HepG2 (cell line): ENCODE results near the gene AJM1. TPM values are rescaled to one million over a fixed set of nuclear protein-coding genes. Genes with fewer than 3 reads are reported as not detected.

Source experiments
- ATAC-seq: fragments of 200-7000 bp; cut with Tn5 transposase; 3 replicates; pipeline ENCODE4 v1.9.1; 2020; ENCODE audit warnings: mild to moderate bottlenecking, moderate library complexity
- BruUV-seq: library from RNA; stranded (reverse); fragments of 400-500 nt; replicated peaks from 2 replicates; lab custom pipeline; 2021; lab: Mats Ljungman, UMichigan
- CTCF ChIA-PET: fragments of 300-600 bp; formaldehyde crosslinking; extraction: SDS; loops from one replicate; lab custom pipeline; 2021; ENCODE audit warnings: low total read pairs, inconsistent platforms, low intra/inter-chr PET ratio; lab: Yijun Ruan, JAX
- POLR2A ChIA-PET: fragments of 350-600 bp; sonication (Branson Sonifier 250); formaldehyde crosslinking; loops from one replicate; lab custom pipeline; 2020; ENCODE audit warnings: antibody characterized with exemption, inconsistent platforms; lab: Yijun Ruan, JAX
- DNase-seq: peaks from one replicate; pipeline ENCODE4 v3.0.0-alpha.2; 2015; ENCODE audit warnings: low spot score
- FAIRE-seq: peaks from 3 replicates; lab custom pipeline; 2011; peaks lifted over from hg19 to GRCh38; lab: Jason Lieb, UNC
- H2AFZ ChIP-seq: one replicate; pipeline ENCODE4 v1.6.1; 2011; ENCODE audit warnings: low read length, inconsistent platforms
- H3K27ac ChIP-seq: fragments of 300-600 bp; 3 replicates; pipeline ENCODE4 v1.8.0; 2011; ENCODE audit warnings: mixed run types, mild to moderate bottlenecking, mixed read lengths, low read length, inconsistent platforms; ENCODE audit not compliant: insufficient read depth; ENCODE audit errors: extremely low read length
- H3K27me3 ChIP-seq, 2 experiments: fragments of 200-600 bp in 1 of 2; 2 replicates in 1 of 2; 3 replicates in 1 of 2; pipeline versions ENCODE4 v1.6.0 to v1.8.0; 2011; ENCODE audit warnings: low read length in 2 of 2, mild to moderate bottlenecking in 2 of 2, moderate library complexity in 2 of 2, inconsistent platforms in 1 of 2; ENCODE audit not compliant: insufficient read depth in 2 of 2, control insufficient read depth in 1 of 2
- H3K36me3 ChIP-seq, 2 experiments: fragments of 200-600 bp in 1 of 2; replicated peaks in 1 of 2; 2 replicates in 1 of 2; 3 replicates in 1 of 2; pipeline versions ENCODE4 v1.5.1 to v1.8.0; 2011; ENCODE audit warnings: low read length in 2 of 2, inconsistent platforms in 1 of 2; ENCODE audit not compliant: insufficient read depth in 2 of 2, control insufficient read depth in 1 of 2
- H3K4me1 ChIP-seq: 2 replicates; pipeline ENCODE4 v1.5.1; 2012; ENCODE audit warnings: low read length, inconsistent platforms; ENCODE audit not compliant: insufficient read depth
- H3K4me2 ChIP-seq: 2 replicates; pipeline ENCODE4 v1.6.0; 2011; ENCODE audit warnings: low read depth, low read length, inconsistent platforms
- H3K4me3 ChIP-seq, 3 experiments: fragments of 200-600 bp in 1 of 3; sonication (generic), shearing (Covaris generic) in 1 of 3; replicated peaks in 1 of 3; 2 replicates each; pipeline ENCODE4 v1.5.1; 2011 to 2016; ENCODE audit warnings: low read length in 3 of 3, inconsistent platforms in 2 of 3, low read depth in 2 of 3, mild to moderate bottlenecking in 2 of 3, control low read depth in 1 of 3, mixed read lengths in 1 of 3; ENCODE audit not compliant: insufficient read depth in 1 of 3
- H3K79me2 ChIP-seq: one replicate; pipeline ENCODE4 v1.6.1; 2011; ENCODE audit warnings: low read length, inconsistent platforms; ENCODE audit not compliant: insufficient read depth
- H3K9ac ChIP-seq: 2 replicates; pipeline ENCODE4 v1.6.0; 2011; ENCODE audit warnings: mild to moderate bottlenecking, low read depth, low read length, inconsistent platforms; ENCODE audit not compliant: insufficient read depth
- H3K9me3 ChIP-seq: 2 replicates; pipeline ENCODE4 v1.5.1; 2012; ENCODE audit warnings: mild to moderate bottlenecking, low read length
- H4K20me1 ChIP-seq: 2 replicates; pipeline ENCODE4 v1.6.0; 2011; ENCODE audit warnings: inconsistent platforms, mild to moderate bottlenecking, low read length, moderate library complexity; ENCODE audit not compliant: insufficient read depth
- ADNP ChIP-seq: sonication (generic); formaldehyde crosslinking; IDR thresholded peaks from 2 replicates; pipeline ENCODE4 v1.4.0; 2020; ENCODE audit warnings: missing genetic modification reagents
- BRCA1 ChIP-seq: sonication (generic); formaldehyde crosslinking; IDR thresholded peaks from 2 replicates; pipeline ENCODE4 v1.4.0; 2020; ENCODE audit warnings: missing genetic modification reagents
- IRF2 ChIP-seq: IDR thresholded peaks from 2 replicates; pipeline ENCODE4 v1.6.1; 2018; ENCODE audit warnings: missing genetic modification reagents, missing compliant biosample characterization
- MEIS2 ChIP-seq: sonication (generic); formaldehyde crosslinking; IDR thresholded peaks from 2 replicates; pipeline ENCODE4 v1.9.0; 2021; ENCODE audit warnings: mild to moderate bottlenecking, missing genetic modification reagents
- NCOR1 ChIP-seq: fragments of 200-600 bp; sonication (generic); IDR thresholded peaks from 2 replicates; pipeline ENCODE4 v1.7.0; 2017; ENCODE audit warnings: antibody characterized with exemption, low read length, borderline replicate concordance
- NPAS2 ChIP-seq: sonication (generic); formaldehyde crosslinking; IDR thresholded peaks from 2 replicates; pipeline ENCODE4 v1.8.0; 2022; ENCODE audit warnings: mild to moderate bottlenecking, missing genetic modification reagents, borderline replicate concordance
- PCBP1 ChIP-seq: fragments of 200-400 bp; formaldehyde crosslinking; IDR thresholded peaks from 2 replicates; pipeline ENCODE4 v1.6.1; 2017; ENCODE audit warnings: mild to moderate bottlenecking, low read depth, low read length, borderline replicate concordance
- POLR2G ChIP-seq: fragments of 200-400 bp; formaldehyde crosslinking; IDR thresholded peaks from 2 replicates; pipeline ENCODE4 v1.6.1; 2018; ENCODE audit warnings: mild to moderate bottlenecking, low read depth, low read length, moderate library complexity
- SAFB2 ChIP-seq: sonication (generic); formaldehyde crosslinking; IDR thresholded peaks from 2 replicates; pipeline ENCODE4 v1.5.1; 2020; ENCODE audit warnings: missing genetic modification reagents, low read depth, mild to moderate bottlenecking, borderline replicate concordance
- TCF7 ChIP-seq: sonication (generic); IDR thresholded peaks from 2 replicates; pipeline ENCODE4 v1.6.1; 2016; ENCODE audit warnings: antibody characterized with exemption, low read depth
- TEAD3 ChIP-seq: optimal IDR thresholded peaks from 2 replicates; pipeline ENCODE3; 2016; ENCODE audit warnings: borderline replicate concordance
- ZNF460 ChIP-seq: sonication (generic); formaldehyde crosslinking; IDR thresholded peaks from 2 replicates; pipeline ENCODE4 v1.5.1; 2020; ENCODE audit warnings: missing genetic modification reagents, mild to moderate bottlenecking, borderline replicate concordance
- ZNF792 ChIP-seq: IDR thresholded peaks from 2 replicates; pipeline ENCODE4 v1.6.1; 2016
- ZSCAN20 ChIP-seq: sonication (generic); formaldehyde crosslinking; IDR thresholded peaks from 2 replicates; pipeline ENCODE4 v1.4.0; 2020; ENCODE audit warnings: missing genetic modification reagents, mild to moderate bottlenecking, borderline replicate concordance
- WGBS: methylation state at CpG from one replicate; pipeline ENCODE4 v1.1.6; 2017; ENCODE audit warnings: low lambda C conversion rate; 5-methylcytosine and 5-hydroxymethylcytosine counted together
- in situ Hi-C: cut with HindIII; loops from 2 replicates; pipeline ENCODE4 v1.10.0; 2017; ENCODE audit warnings: low pct_unique_long_range_greater_than_20kb; ENCODE audit not compliant: extremely low pct_ligation_motif_present
- intact Hi-C: fragments of 100-400 bp; cut with micrococcal nuclease; formaldehyde crosslinking; loops from one replicate; pipeline ENCODE4 v1.10.0; 2022; ENCODE audit not compliant: unreplicated experiment
- polyA plus RNA-seq, 8 experiments: library from polyadenylated mRNA; depleted of rRNA in 3 of 8; stranded (reverse) in 7 of 8; unstranded in 1 of 8; fragments of >200 nt; fragmentation: Illumina TruSeq in 4 of 8; extraction: Trizol in 4 of 8; gene quantifications; 2 replicates each; pipeline versions ENCODE4 v1.2.1 to v1.2.3, GENCODE V29; 2011 to 2016; ENCODE audit warnings: low read depth in 4 of 8, missing spikeins in 1 of 8, mixed read lengths in 1 of 8; ENCODE audit not compliant: insufficient read depth in 1 of 8
- total RNA-seq, 5 experiments: library from RNA; depleted of rRNA; stranded (reverse); fragments of >200 nt; fragmentation: Illumina TruSeq; extraction: Trizol; gene quantifications; 2 replicates each; pipeline ENCODE4 v1.2.3, GENCODE V29; 2016; ENCODE audit warnings: low read depth in 1 of 5
- TF ChIP-seq, protein P1 (sequence below): sonication (generic); formaldehyde crosslinking; IDR thresholded peaks from 2 replicates; pipeline ENCODE4 v1.5.1; 2020; ENCODE audit warnings: missing genetic modification reagents, mild to moderate bottlenecking, borderline replicate concordance
- TF ChIP-seq, protein P2 (sequence below): IDR thresholded peaks from 2 replicates; pipeline ENCODE4 v1.6.1; 2016
- TF ChIP-seq, protein P3 (sequence below): sonication (generic); formaldehyde crosslinking; IDR thresholded peaks from 2 replicates; pipeline ENCODE4 v1.5.1; 2020; ENCODE audit warnings: mild to moderate bottlenecking, missing genetic modification reagents

AJM1 gene
- total and polyA plus RNA-seq, 2 of the 13 experiments (the other 11 are each of a cell fraction or from before 2014, with no cell fraction given) = 1.1 to 1.2 TPM

DNA sequence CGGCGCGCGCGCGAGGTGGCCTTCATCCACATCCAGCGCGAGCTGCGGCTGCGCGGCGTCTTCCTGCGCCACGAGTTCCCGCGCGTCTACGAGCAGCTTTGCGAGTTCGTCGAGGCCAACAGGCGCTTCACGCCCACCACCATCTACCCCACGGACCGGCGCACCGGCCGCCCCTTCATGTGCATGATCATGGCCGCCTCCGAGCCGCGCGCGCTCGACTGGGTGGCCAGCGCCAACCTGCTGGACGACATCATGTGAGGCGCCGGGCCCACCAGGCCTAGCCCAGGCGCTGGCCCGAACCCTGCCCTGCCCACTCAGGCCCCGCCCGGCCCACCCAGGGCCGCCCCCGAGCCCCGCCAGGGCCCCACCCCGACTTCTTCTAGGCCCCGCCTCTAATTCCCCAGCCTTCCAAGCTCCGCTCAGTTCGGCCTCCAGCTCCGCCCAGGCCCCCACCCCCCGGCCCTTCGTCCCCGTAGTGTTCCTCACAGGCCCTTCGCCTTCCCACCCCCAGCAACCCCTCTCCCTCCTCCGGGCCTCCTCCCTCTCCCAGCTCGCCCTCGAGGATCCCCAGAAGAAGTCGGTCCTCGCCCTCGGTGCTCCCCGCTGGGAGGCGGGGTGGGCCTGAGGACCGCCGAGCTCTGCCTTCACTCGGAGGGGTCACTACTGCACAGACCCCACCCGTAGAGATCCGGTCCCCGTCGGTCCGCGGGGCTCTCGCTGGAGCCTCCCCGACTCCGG, 5.0 kb downstream of the AJM1 start (continued):
- TF ChIP-seq ZNF460 = no peak

DNA sequence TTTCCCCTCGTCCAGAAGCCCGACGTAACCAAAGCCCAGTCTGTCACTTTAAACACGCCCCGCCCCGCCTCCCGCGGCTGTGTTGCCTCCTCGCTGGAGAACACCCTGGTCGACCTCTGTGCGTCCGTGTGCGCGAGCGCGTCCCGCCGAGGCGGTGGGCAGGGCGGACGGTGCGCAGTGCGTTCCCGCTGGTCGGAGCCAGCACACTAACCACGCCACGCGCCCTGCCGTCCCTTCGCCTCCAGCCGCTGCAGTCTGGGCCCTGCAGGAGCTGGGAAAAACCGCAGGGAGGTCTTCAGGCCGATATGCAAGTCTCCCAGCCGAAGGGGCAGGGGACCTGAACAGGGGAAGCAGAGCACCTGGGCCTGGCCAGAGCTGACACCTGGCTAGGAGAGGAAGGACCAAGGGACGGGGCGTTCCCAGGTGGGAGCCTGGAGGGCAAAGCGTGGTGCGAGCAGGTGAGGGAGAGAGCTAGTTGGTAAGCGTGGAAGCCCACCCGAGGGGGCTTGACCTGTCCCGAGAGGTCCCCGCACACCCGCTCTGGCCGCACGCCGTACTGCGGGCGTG, 5.6 kb downstream of the AJM1 start:
- intact Hi-C loops = loop anchor here (5.0 kb wide), 2 partner anchors 34 to 61 kb away; no protein-coding TSS in a partner anchor
- TF ChIP-seq BRCA1 (CRISPR knock-in tag) = no peak
- TF ChIP-seq TCF7 = no peak
- no peak for TF ChIP-seq IRF2 (CRISPR knock-in tag)
- TF ChIP-seq, protein P1, sequence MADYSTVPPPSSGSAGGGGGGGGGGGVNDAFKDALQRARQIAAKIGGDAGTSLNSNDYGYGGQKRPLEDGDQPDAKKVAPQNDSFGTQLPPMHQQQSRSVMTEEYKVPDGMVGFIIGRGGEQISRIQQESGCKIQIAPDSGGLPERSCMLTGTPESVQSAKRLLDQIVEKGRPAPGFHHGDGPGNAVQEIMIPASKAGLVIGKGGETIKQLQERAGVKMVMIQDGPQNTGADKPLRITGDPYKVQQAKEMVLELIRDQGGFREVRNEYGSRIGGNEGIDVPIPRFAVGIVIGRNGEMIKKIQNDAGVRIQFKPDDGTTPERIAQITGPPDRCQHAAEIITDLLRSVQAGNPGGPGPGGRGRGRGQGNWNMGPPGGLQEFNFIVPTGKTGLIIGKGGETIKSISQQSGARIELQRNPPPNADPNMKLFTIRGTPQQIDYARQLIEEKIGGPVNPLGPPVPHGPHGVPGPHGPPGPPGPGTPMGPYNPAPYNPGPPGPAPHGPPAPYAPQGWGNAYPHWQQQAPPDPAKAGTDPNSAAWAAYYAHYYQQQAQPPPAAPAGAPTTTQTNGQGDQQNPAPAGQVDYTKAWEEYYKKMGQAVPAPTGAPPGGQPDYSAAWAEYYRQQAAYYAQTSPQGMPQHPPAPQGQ (CRISPR knock-in tag) = no peak
- peak; percentile 92 for TF ChIP-seq POLR2G
- TF ChIP-seq NPAS2 (CRISPR knock-in tag) = no peak
- TF ChIP-seq NCOR1 = no peak
- TF ChIP-seq, protein P2, sequence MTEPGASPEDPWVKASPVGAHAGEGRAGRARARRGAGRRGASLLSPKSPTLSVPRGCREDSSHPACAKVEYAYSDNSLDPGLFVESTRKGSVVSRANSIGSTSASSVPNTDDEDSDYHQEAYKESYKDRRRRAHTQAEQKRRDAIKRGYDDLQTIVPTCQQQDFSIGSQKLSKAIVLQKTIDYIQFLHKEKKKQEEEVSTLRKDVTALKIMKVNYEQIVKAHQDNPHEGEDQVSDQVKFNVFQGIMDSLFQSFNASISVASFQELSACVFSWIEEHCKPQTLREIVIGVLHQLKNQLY (CRISPR knock-in tag) = no peak
- no peak for TF ChIP-seq ADNP (CRISPR knock-in tag)
- TF ChIP-seq TEAD3 (CRISPR knock-in tag) = peak; percentile 43
- peak; percentile 14; the same call in 1 of the 2 replicates for TF ChIP-seq MEIS2 (CRISPR knock-in tag)
- TF ChIP-seq, protein P3, sequence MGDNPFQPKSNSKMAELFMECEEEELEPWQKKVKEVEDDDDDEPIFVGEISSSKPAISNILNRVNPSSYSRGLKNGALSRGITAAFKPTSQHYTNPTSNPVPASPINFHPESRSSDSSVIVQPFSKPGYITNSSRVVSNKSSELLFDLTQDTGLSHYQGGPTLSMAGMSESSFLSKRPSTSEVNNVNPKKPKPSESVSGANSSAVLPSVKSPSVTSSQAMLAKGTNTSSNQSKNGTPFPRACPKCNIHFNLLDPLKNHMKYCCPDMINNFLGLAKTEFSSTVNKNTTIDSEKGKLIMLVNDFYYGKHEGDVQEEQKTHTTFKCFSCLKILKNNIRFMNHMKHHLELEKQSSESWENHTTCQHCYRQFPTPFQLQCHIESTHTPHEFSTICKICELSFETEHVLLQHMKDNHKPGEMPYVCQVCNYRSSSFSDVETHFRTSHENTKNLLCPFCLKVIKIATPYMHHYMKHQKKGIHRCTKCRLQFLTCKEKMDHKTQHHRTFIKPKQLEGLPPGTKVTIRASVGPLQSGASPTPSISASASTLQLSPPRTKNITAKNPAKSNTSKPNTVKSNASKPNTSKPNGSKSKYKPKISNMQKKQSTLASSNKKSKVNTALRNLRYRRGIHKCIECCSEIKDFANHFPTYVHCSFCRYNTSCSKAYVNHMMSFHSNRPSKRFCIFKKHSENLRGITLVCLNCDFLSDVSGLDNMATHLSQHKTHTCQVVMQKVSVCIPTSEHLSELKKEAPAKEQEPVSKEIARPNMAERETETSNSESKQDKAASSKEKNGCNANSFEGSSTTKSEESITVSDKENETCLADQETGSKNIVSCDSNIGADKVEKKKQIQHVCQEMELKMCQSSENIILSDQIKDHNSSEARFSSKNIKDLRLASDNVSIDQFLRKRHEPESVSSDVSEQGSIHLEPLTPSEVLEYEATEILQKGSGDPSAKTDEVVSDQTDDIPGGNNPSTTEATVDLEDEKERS (CRISPR knock-in tag) = peak; percentile 83
- TF ChIP-seq ZSCAN20 (CRISPR knock-in tag) = no peak
- TF ChIP-seq PCBP1 = no peak
- TF ChIP-seq SAFB2 (CRISPR knock-in tag) = no peak; the same call in 1 of the 2 replicates
- TF ChIP-seq ZNF792 (CRISPR knock-in tag) = no peak

More for the DNA sequence above, 5.6 kb downstream of the AJM1 start:
- Histone ChIP-seq H3K27me3 (no peaks in the 10 kb centered on the region; a peak in 1 of 5 replicates), H3K36me3 (peaks cover 11 to 20% of the 10 kb centered on the region in 2 experiments), H4K20me1 (peaks cover 9% of the 10 kb centered on the region; the same call in 1 of the 2 replicates), H3K79me2 (peaks cover 17% of the 10 kb centered on the region), H3K4me3 (peak overlapping the region; percentile 88 to 98 (median 91)), H2AFZ (no peak overlapping the region), H3K4me2 (peak overlapping the region; percentile 81), H3K9me3 (no peaks in the 10 kb centered on the region), H3K9ac (peak overlapping the region; percentile 94), H3K4me1 (peaks cover 31% of the 10 kb centered on the region), H3K27ac (peak overlapping the region; percentile 91)
- in situ Hi-C loops = loop anchor here (10.0 kb wide), 1 partner anchor 187 kb away; the partner anchor contains the start of gene FUT7
- WGBS = 4% methylated on average over 15 of the region's 48 CpGs
- ATAC-seq (peak; percentile 47), FAIRE-seq (peak; percentile 46), DNase-seq (peak; percentile 72)
- POLR2A ChIA-PET = interaction anchor here (0.6 to 2.3 kb wide), 15 partner anchors 9 to 239 kb away, joined by 3 to 45 read pairs (median 4); partner anchors contain the start of genes EDF1, MAN1B1, RABL6 and TMEM141
- no TSS peak for BruUV-seq
- CTCF ChIA-PET = no interaction called here
